Fibroblast of lung (primary cell): Measurements from ENCODE around the gene DNER. TPM values are rescaled to one million over a fixed set of nuclear protein-coding genes. Genes with fewer than 3 reads are reported as not detected.

Experiments used
- DNase-seq, 2 donors: peaks; one replicate each; pipeline versions ENCODE4 v3.0.0 to v3.0.0-alpha.2; 2010; ENCODE audit warnings: low read depth in 2 of 2
- H2AFZ ChIP-seq: 2 replicates; pipeline ENCODE4 v1.5.1; 2012; ENCODE audit warnings: low read length, control low read depth, inconsistent platforms
- H3K27ac ChIP-seq: 2 replicates; pipeline ENCODE4 v1.5.1; 2011; ENCODE audit warnings: low read length, control low read depth; ENCODE audit not compliant: insufficient read depth
- H3K27me3 ChIP-seq: 2 replicates; pipeline ENCODE4 v1.5.1; 2011; ENCODE audit warnings: mild to moderate bottlenecking, low read length; ENCODE audit not compliant: control insufficient read depth, insufficient read depth
- H3K36me3 ChIP-seq: 2 replicates; pipeline ENCODE4 v1.5.1; 2011; ENCODE audit warnings: low read length; ENCODE audit not compliant: control insufficient read depth, insufficient read depth
- H3K4me1 ChIP-seq: 2 replicates; pipeline ENCODE4 v1.5.1; 2011; ENCODE audit warnings: low read length; ENCODE audit not compliant: control insufficient read depth, insufficient read depth; ENCODE audit errors: extremely low read depth
- H3K4me2 ChIP-seq: 2 replicates; pipeline ENCODE4 v1.5.1; 2011; ENCODE audit warnings: low read length, control low read depth; ENCODE audit not compliant: insufficient read depth; ENCODE audit errors: extremely low read depth
- H3K4me3 ChIP-seq, 4 experiments: fragments of 200-600 bp in 1 of 4; sonication (generic) in 1 of 4; replicated peaks in 1 of 4; 2 replicates each; pipeline ENCODE4 v1.5.1; 2011 to 2016; ENCODE audit warnings: low read length in 4 of 4, low read depth in 3 of 4, mild to moderate bottlenecking in 3 of 4, control low read depth in 2 of 4, inconsistent platforms in 1 of 4, mixed read lengths in 1 of 4; ENCODE audit not compliant: insufficient read depth in 1 of 4; ENCODE audit errors: control extremely low read depth in 1 of 4
- H3K79me2 ChIP-seq: 2 replicates; pipeline ENCODE4 v1.5.1; 2012; ENCODE audit warnings: mild to moderate bottlenecking, low read length, inconsistent platforms; ENCODE audit not compliant: control insufficient read depth, insufficient read depth
- H3K9ac ChIP-seq: 2 replicates; pipeline ENCODE4 v1.5.1; 2011; ENCODE audit warnings: mild to moderate bottlenecking, low read length, control low read depth; ENCODE audit not compliant: insufficient read depth
- H3K9me3 ChIP-seq: 2 replicates; pipeline ENCODE4 v1.5.1; 2012; ENCODE audit warnings: low read depth, low read length; ENCODE audit not compliant: control insufficient read depth, insufficient read depth
- H4K20me1 ChIP-seq: 2 replicates; pipeline ENCODE4 v1.5.1; 2011; ENCODE audit warnings: low read length; ENCODE audit not compliant: control insufficient read depth, insufficient read depth; ENCODE audit errors: extremely low read depth
- EZH2 ChIP-seq: IDR thresholded peaks from 2 replicates; pipeline ENCODE4 v1.5.1; 2012; ENCODE audit warnings: low read length, control low read depth, mild to moderate bottlenecking; ENCODE audit errors: missing control alignments
- polyA plus RNA-seq, 2 donors: library from polyadenylated mRNA; depleted of rRNA in 1 of 2; stranded (reverse) in 1 of 2; unstranded in 1 of 2; fragments of >200 nt; gene quantifications; 2 replicates each; pipeline ENCODE4 v1.2.1, GENCODE V29; 2011 to 2012; ENCODE audit warnings: missing spikeins in 1 of 2
- total RNA-seq: library from RNA; depleted of rRNA; stranded (reverse); fragments of >200 nt; gene quantifications from 2 replicates; pipeline ENCODE4 v1.2.1, GENCODE V29; 2014
- TF ChIP-seq, protein P1 (sequence below), 2 donors: IDR thresholded peaks in 1 of 2; conservative IDR thresholded peaks in 1 of 2; 1 replicate in 1 of 2; 2 replicates in 1 of 2; pipeline ENCODE4 v1.5.1; 2011 to 2012; ENCODE audit warnings: low read length in 2 of 2, control low read depth in 1 of 2, inconsistent platforms in 1 of 2, low read depth in 1 of 2, mild to moderate bottlenecking in 1 of 2

The DNER gene
- total and polyA plus RNA-seq, 2 donors (not counting 1 experiment from before 2014, with no cell fraction given), result 0.33 to 0.43 TPM

DNA sequence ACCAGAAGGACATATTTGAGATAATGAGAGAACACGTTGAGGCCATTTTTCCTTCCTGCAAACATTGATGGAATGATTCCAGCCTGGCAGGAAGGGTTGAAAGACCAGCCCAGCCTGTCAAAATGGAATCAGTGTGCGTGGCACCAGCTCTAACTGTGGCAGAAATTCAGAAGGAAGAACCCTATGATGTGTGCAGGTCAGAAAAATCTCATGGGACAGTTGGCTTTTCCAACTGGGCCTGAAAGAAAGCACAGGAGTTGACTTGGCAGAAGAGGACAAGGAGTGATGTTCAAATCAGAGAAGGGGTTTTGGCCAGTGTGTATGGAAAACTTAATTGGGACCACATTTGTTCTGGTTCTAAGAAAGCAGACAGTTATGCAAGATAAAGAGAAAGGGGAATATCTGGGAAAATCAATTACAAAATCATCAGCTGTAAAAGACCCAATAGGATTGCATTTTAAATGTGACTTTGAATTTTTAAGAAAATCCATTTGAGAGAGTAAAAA is 250.5 kb downstream of the DNER start:
- Histone ChIP-seq H3K27ac (no peak overlapping the region), H3K79me2 (no peaks in the 10 kb centered on the region), H3K4me2 (no peak overlapping the region), H2AFZ (no peak overlapping the region), H3K9ac (no peak overlapping the region), H3K4me1 (no peaks in the 10 kb centered on the region), H3K9me3 (no peaks in the 10 kb centered on the region), H4K20me1 (no peaks in the 10 kb centered on the region), H3K27me3 (no peaks in the 10 kb centered on the region), H3K4me3 (no peak overlapping the region), H3K36me3 (no peaks in the 10 kb centered on the region)
- DNase-seq, result no peak
- no peak for TF ChIP-seq EZH2
- TF ChIP-seq, protein P1, sequence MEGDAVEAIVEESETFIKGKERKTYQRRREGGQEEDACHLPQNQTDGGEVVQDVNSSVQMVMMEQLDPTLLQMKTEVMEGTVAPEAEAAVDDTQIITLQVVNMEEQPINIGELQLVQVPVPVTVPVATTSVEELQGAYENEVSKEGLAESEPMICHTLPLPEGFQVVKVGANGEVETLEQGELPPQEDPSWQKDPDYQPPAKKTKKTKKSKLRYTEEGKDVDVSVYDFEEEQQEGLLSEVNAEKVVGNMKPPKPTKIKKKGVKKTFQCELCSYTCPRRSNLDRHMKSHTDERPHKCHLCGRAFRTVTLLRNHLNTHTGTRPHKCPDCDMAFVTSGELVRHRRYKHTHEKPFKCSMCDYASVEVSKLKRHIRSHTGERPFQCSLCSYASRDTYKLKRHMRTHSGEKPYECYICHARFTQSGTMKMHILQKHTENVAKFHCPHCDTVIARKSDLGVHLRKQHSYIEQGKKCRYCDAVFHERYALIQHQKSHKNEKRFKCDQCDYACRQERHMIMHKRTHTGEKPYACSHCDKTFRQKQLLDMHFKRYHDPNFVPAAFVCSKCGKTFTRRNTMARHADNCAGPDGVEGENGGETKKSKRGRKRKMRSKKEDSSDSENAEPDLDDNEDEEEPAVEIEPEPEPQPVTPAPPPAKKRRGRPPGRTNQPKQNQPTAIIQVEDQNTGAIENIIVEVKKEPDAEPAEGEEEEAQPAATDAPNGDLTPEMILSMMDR (conservative IDR thresholded peaks at IDR 0.05 in 1 of 2, IDR thresholded peaks at IDR 0.05 in 1 of 2; ENCODE audit: low read depth in 1 of 2, low read length in 2 of 2), result no peak

DNA sequence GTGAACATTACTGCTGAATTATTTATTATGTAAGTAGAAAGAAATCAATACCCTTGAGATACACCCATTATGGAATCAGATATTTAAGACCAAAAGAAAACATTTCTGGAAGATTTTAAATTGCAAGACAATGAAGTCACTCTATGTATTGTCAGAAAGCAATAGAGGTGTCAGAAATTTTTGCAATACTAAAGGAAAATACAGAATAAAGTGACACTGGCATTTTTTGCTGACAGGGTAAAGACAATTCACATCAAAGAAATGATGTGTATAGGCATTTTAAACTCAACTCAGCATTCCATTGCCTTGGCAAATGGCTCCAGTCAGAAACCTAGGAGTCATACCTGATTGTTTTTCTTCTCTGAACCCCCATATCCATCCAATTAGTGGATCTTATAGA is 252.2 kb downstream of the DNER start:
- H3K4me2 ChIP-seq, result no peak overlapping the region
- TF ChIP-seq, protein P1 (conservative IDR thresholded peaks at IDR 0.05 in 1 of 2, IDR thresholded peaks at IDR 0.05 in 1 of 2; ENCODE audit: low read depth in 1 of 2, low read length in 2 of 2), result no peak
- no peak for TF ChIP-seq EZH2
- DNase-seq, result no peak
- H3K27ac ChIP-seq, result no peak overlapping the region
- no peak overlapping the region for H3K4me3 ChIP-seq
- H3K4me1 ChIP-seq, result no peaks in the 10 kb centered on the region
- H3K27me3 ChIP-seq, result no peaks in the 10 kb centered on the region
- no peak overlapping the region for H2AFZ ChIP-seq
- H4K20me1 ChIP-seq, result no peaks in the 10 kb centered on the region
- no peaks in the 10 kb centered on the region for H3K9me3 ChIP-seq
- no peaks in the 10 kb centered on the region for H3K36me3 ChIP-seq
- no peaks in the 10 kb centered on the region for H3K79me2 ChIP-seq
- H3K9ac ChIP-seq, result no peak overlapping the region

DNA sequence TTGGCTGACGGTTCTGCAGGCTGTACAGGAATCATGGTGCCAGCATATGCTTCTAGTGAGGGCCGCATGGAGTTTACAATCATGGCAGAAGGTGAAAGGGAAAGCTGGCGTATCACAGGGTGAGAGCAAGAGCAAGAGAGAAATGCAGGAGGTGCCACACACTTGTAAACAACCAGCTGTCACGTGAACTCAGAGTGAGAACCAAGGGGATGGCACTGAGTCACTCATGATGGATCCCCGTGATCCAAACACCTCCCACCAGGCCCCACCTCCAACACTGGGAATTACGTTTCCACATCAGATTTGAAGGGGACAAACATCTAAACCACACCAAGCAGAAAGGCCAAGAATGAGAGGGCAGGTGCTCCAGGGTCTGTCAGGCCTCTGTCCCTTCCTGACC is 258.3 kb downstream of the DNER start:
- H3K79me2 ChIP-seq, result no peaks in the 10 kb centered on the region
- peaks cover 5% of the 10 kb centered on the region for H3K4me1 ChIP-seq
- H3K9ac ChIP-seq, result no peak overlapping the region
- no peak overlapping the region for H3K4me2 ChIP-seq
- no peak for DNase-seq
- H3K27ac ChIP-seq, result no peak overlapping the region
- TF ChIP-seq, protein P1 (conservative IDR thresholded peaks at IDR 0.05 in 1 of 2, IDR thresholded peaks at IDR 0.05 in 1 of 2; ENCODE audit: low read depth in 1 of 2, low read length in 2 of 2), result no peak
- no peak for TF ChIP-seq EZH2
- no peaks in the 10 kb centered on the region for H3K27me3 ChIP-seq
- H3K36me3 ChIP-seq, result no peaks in the 10 kb centered on the region
- no peaks in the 10 kb centered on the region for H3K9me3 ChIP-seq
- H4K20me1 ChIP-seq, result no peaks in the 10 kb centered on the region
- no peak overlapping the region for H2AFZ ChIP-seq
- H3K4me3 ChIP-seq, result no peak overlapping the region
